ENCODE results near the gene C6orf15.

C6orf15 gene

GRCh38 chr6:31126396-31127175 lies 14.2 kb upstream of the C6orf15 start:
- no peak for TF ChIP-seq CTCF (IDR thresholded peaks at IDR 0.05; ENCODE audit: borderline replicate concordance, control extremely low read depth, extremely low read depth, insufficient read depth, missing control alignments)
- in situ Hi-C loops (cut with MboI; ENCODE audit: low sequenced_read_pairs, unreplicated experiment): no loop called here

GRCh38 chr6:31125586-31126363 lies 13.4 kb upstream of the C6orf15 start:
- TF ChIP-seq CTCF (IDR thresholded peaks at IDR 0.05; ENCODE audit: borderline replicate concordance, control extremely low read depth, extremely low read depth, insufficient read depth, missing control alignments): no peak
- in situ Hi-C loops (cut with MboI; ENCODE audit: low sequenced_read_pairs, unreplicated experiment): no loop called here
- DNase-seq (ENCODE audit: low spot score): no peak

More at GRCh38 chr6:31126396-31127175, 14.2 kb upstream of the C6orf15 start:
- DNase-seq (ENCODE audit: low spot score): peak; percentile 54

GRCh38 chr6:31125162-31125561 lies 12.8 kb upstream of the C6orf15 start:
- TF ChIP-seq CTCF (IDR thresholded peaks at IDR 0.05; ENCODE audit: borderline replicate concordance, control extremely low read depth, extremely low read depth, insufficient read depth, missing control alignments): no peak
- in situ Hi-C loops (cut with MboI; ENCODE audit: low sequenced_read_pairs, unreplicated experiment): no loop called here
- no peak for DNase-seq (ENCODE audit: low spot score)

- in situ Hi-C loops (cut with MboI; ENCODE audit: low sequenced_read_pairs, unreplicated experiment): no loop called here
- no peak for DNase-seq (ENCODE audit: low spot score)
- no peak for TF ChIP-seq CTCF (IDR thresholded peaks at IDR 0.05; ENCODE audit: borderline replicate concordance, control extremely low read depth, extremely low read depth, insufficient read depth, missing control alignments)
Measured at GRCh38 chr6:31122791-31123706, 10.7 kb upstream of the C6orf15 start.

GRCh38 chr6:31121131-31121790 lies 8.9 kb upstream of the C6orf15 start:
- in situ Hi-C loops (cut with MboI; ENCODE audit: low sequenced_read_pairs, unreplicated experiment): no loop called here
- DNase-seq (ENCODE audit: low spot score): no peak
- TF ChIP-seq CTCF (IDR thresholded peaks at IDR 0.05; ENCODE audit: borderline replicate concordance, control extremely low read depth, extremely low read depth, insufficient read depth, missing control alignments): no peak

All from GM13976 (cell line).